ENCODE results near the gene PDE4D. TPM values are rescaled to one million over a fixed set of nuclear protein-coding genes. Genes with fewer than 3 reads are reported as not detected.

Gene PDE4D
- total RNA-seq, 1 experiment from 2014 or later, result 2.4 TPM

DNA sequence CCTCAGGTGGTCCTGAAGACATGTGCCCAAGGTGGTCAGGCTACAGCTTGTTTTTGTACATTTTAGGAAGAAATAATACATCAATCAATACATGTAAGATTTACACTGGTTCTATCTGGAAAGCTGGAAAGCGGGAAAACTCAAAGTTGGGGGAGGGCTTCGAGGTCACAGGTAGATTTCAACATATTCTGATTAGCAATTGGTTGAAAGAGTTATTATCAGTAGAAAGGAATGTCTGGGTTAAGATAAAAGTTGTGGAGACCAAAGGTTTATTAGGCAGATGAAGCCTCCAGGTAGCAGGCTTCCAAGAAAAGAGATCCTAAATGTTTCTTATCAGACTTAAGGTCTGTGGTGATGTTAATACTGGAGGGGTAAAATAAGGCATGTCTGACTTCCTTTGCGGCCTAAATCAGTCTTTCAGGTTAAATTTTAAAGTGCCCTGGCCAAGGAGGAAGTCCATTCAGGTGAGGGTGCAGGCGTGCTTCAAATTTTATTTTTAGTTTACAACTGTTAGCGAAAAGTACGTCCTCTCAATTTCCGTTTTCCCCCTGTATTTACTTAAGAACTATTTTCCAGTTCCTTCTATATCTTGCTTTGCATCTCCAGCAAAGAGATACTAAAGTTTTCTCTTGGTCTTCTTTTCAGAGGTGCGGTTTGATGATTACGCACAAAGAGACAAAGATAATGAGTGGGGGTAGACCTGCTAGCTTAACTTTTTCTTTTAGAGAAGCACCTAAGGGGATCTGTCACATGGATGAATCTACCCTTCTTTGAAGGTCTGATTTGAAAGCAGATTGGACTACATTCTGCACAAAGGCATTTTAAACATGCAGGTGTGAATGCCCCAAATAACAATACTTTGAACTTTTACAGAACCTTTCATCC lies 732.1 kb downstream of the PDE4D start:
- Histone ChIP-seq H3K36me3 (ENCODE audit: control insufficient read depth, insufficient read depth, low read length) (no peaks in the 10 kb centered on the region), H3K4me1 (ENCODE audit: control insufficient read depth, insufficient read depth, low read length) (no peaks in the 10 kb centered on the region), H3K4me3 (ENCODE audit: low read depth in 2 of 2, low read length in 2 of 2) (no peak overlapping the region), H3K27ac (ENCODE audit: low read length) (no peak overlapping the region), H3K27me3 (ENCODE audit: control insufficient read depth, insufficient read depth, low read length) (no peaks in the 10 kb centered on the region), H3K9me3 (ENCODE audit: control insufficient read depth, insufficient read depth, low read depth, low read length) (no peaks in the 10 kb centered on the region)
- no TSS peak for BruUV-seq (replicated peaks)
- intact Hi-C loops (cut with micrococcal nuclease; ENCODE audit: unreplicated experiment), result no loop called here
- ChIA-PET POLR2A (no interaction called here), CTCF (no interaction called here)
- DNase-seq (ENCODE audit: low read depth, low spot score), result no peak
- TF ChIP-seq POLR2AphosphoS5 (IDR thresholded peaks at IDR 0.05; ENCODE audit: low read depth, low read length) (no peak), SIN3A (IDR thresholded peaks at IDR 0.05; ENCODE audit: borderline replicate concordance, insufficient read depth, low read depth, low read length) (no peak), REST (IDR thresholded peaks at IDR 0.05; ENCODE audit: insufficient read depth in 1 of 2, low read depth in 2 of 2, low read length in 1 of 2) (no peak), TCF7L2 (IDR thresholded peaks at IDR 0.05; ENCODE audit: low read depth, low read length) (no peak)
- TF ChIP-seq, protein P1, sequence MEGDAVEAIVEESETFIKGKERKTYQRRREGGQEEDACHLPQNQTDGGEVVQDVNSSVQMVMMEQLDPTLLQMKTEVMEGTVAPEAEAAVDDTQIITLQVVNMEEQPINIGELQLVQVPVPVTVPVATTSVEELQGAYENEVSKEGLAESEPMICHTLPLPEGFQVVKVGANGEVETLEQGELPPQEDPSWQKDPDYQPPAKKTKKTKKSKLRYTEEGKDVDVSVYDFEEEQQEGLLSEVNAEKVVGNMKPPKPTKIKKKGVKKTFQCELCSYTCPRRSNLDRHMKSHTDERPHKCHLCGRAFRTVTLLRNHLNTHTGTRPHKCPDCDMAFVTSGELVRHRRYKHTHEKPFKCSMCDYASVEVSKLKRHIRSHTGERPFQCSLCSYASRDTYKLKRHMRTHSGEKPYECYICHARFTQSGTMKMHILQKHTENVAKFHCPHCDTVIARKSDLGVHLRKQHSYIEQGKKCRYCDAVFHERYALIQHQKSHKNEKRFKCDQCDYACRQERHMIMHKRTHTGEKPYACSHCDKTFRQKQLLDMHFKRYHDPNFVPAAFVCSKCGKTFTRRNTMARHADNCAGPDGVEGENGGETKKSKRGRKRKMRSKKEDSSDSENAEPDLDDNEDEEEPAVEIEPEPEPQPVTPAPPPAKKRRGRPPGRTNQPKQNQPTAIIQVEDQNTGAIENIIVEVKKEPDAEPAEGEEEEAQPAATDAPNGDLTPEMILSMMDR (IDR thresholded peaks at IDR 0.05), result no peak
- in situ Hi-C loops (cut with HindIII; ENCODE audit: low pct_unique_long_range_greater_than_20kb, low sequenced_read_pairs), result no loop called here
- no peak for ATAC-seq

- Histone ChIP-seq H3K9me3 (ENCODE audit: control insufficient read depth, insufficient read depth, low read depth, low read length) (no peaks in the 10 kb centered on the region), H3K27me3 (ENCODE audit: control insufficient read depth, insufficient read depth, low read length) (no peaks in the 10 kb centered on the region), H3K27ac (ENCODE audit: low read length) (no peak overlapping the region), H3K36me3 (ENCODE audit: control insufficient read depth, insufficient read depth, low read length) (no peaks in the 10 kb centered on the region), H3K4me1 (ENCODE audit: control insufficient read depth, insufficient read depth, low read length) (no peaks in the 10 kb centered on the region), H3K4me3 (ENCODE audit: low read depth in 2 of 2, low read length in 2 of 2) (no peak overlapping the region)
- ATAC-seq (no peak), DNase-seq (ENCODE audit: low read depth, low spot score) (no peak)
- in situ Hi-C loops (cut with HindIII; ENCODE audit: low pct_unique_long_range_greater_than_20kb, low sequenced_read_pairs) (no loop called here), intact Hi-C loops (cut with micrococcal nuclease; ENCODE audit: unreplicated experiment) (no loop called here)
- ChIA-PET POLR2A (no interaction called here), CTCF (no interaction called here)
- TF ChIP-seq TCF7L2 (IDR thresholded peaks at IDR 0.05; ENCODE audit: low read depth, low read length), result no peak
- TF ChIP-seq SIN3A (IDR thresholded peaks at IDR 0.05; ENCODE audit: borderline replicate concordance, insufficient read depth, low read depth, low read length), result no peak
- no peak for TF ChIP-seq REST (IDR thresholded peaks at IDR 0.05; ENCODE audit: insufficient read depth in 1 of 2, low read depth in 2 of 2, low read length in 1 of 2)
- TF ChIP-seq POLR2AphosphoS5 (IDR thresholded peaks at IDR 0.05; ENCODE audit: low read depth, low read length), result no peak
- TF ChIP-seq, protein P1 (IDR thresholded peaks at IDR 0.05), result no peak
- no TSS peak for BruUV-seq (replicated peaks)
Measured at GRCh38 chr5:59158637-59159391, 734.7 kb downstream of the PDE4D start.
